HG03521 (cell line): ENCODE measurements around the gene ZBTB16.

Experiments
- ATAC-seq: cut with Tn5 transposase; IDR thresholded peaks from one replicate; pipeline ENCODE4 v1.9.1; 2021; ENCODE audit warnings: mild to moderate bottlenecking, moderate library complexity; ENCODE audit not compliant: unreplicated experiment

Gene ZBTB16

GRCh38 chr11:114063829-114064201 is 4.3 kb downstream of the ZBTB16 start:
- no peak for ATAC-seq

- no peak for ATAC-seq
Measured at GRCh38 chr11:114064216-114064615, 4.7 kb downstream of the ZBTB16 start.

- ATAC-seq, result no peak
Measured at GRCh38 chr11:114065094-114065493, 5.6 kb downstream of the ZBTB16 start.

- ATAC-seq, result no peak
Measured at GRCh38 chr11:114066046-114066648, 6.6 kb downstream of the ZBTB16 start.

GRCh38 chr11:114068327-114068726 is 8.8 kb downstream of the ZBTB16 start:
- no peak for ATAC-seq

GRCh38 chr11:114070464-114071139 is 11.1 kb downstream of the ZBTB16 start:
- ATAC-seq, result no peak

- no peak for ATAC-seq
Measured at GRCh38 chr11:114073007-114073827, 13.7 kb downstream of the ZBTB16 start.

- no peak for ATAC-seq
Measured at GRCh38 chr11:114073828-114074381, 14.4 kb downstream of the ZBTB16 start.

GRCh38 chr11:114074546-114075343 is 15.2 kb downstream of the ZBTB16 start:
- no peak for ATAC-seq

- no peak for ATAC-seq
Measured at GRCh38 chr11:114075344-114075610, 15.8 kb downstream of the ZBTB16 start.

- ATAC-seq, result no peak
Measured at GRCh38 chr11:114075891-114076441, 16.5 kb downstream of the ZBTB16 start.

GRCh38 chr11:114076921-114077331 is 17.4 kb downstream of the ZBTB16 start:
- no peak for ATAC-seq

- ATAC-seq, result no peak
Measured at GRCh38 chr11:114077482-114078305, 18.2 kb downstream of the ZBTB16 start.

- ATAC-seq, result no peak
Measured at GRCh38 chr11:114078423-114078822, 18.9 kb downstream of the ZBTB16 start.

- no peak for ATAC-seq
Measured at GRCh38 chr11:114079511-114080065, 20.1 kb downstream of the ZBTB16 start.

- no peak for ATAC-seq
Measured at GRCh38 chr11:114080219-114080618, 20.7 kb downstream of the ZBTB16 start.

- ATAC-seq, result no peak
Measured at GRCh38 chr11:114080769-114081168, 21.3 kb downstream of the ZBTB16 start.

- ATAC-seq, result no peak
Measured at GRCh38 chr11:114081641-114082414, 22.3 kb downstream of the ZBTB16 start.

- no peak for ATAC-seq
Measured at GRCh38 chr11:114082415-114082748, 22.9 kb downstream of the ZBTB16 start.
